ENCODE data around the gene GRB10.

DNA sequence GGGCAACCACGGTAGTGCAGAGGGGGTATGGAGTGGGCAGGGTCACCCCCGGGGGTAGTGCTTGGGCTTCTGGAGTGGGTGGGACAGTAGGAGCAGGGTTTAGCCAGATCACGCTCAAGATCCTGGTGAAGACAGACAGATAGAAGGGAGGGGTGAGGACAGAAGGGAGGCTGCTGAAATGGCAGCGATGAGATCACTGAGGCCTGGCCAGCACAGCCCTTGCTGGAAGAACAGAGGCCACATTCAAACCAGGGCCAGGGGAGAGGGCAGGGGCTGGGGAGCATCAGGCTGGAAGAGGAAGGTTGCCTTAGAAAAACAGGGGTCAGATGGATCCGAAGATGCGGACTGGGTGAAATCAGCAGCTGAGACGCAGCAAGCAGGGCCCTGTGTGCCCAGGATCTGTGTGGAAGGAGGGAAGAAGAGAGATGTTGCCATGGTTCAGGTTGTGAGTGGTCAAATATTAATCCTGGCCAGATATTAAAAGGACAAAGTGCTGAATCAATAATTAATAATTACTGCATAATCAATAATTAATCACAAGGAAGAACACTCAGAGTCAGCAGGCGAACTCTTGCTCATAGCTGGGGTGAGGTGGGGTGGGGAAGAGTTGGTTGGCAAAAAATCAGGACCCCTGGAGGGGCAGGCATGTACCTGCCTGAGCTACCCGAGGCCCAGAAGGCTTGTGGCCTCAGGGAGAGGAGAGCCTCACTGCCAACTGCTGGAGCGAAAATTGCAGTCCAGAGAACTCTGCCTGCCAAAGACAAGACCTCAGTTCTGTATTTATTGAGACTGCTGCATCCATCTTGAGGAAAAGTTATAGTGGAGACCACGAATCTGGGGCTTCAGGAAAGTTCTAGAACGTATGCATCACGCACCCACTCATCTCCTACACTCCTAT is 105.7 kb downstream of the GRB10 start:
- TF ChIP-seq FOXA1 (IDR thresholded peaks at IDR 0.05): no peak
- TF ChIP-seq LEF1 (IDR thresholded peaks at IDR 0.05; ENCODE audit: borderline replicate concordance): no peak
- no peak for TF ChIP-seq FOXM1 (IDR thresholded peaks at IDR 0.05; ENCODE audit: borderline replicate concordance)
